ENCODE measurements around the gene STBD1.
A peak's percentile ranks its signal among the peaks of the same experiment; 100 is the strongest.
"Not testable (repeated sequence)": the region's sequence is repeated elsewhere in the genome, so short reads cannot be mapped to it uniquely, and the experiment has no call there.

STBD1 gene

GRCh38 chr4:76305971-76306881, at the start of gene STBD1:
Gene STBD1, plus strand, starts transcription at chr4:76306733. Its CDS starts 37 bp downstream, at chr4:76306770.
- DNase-seq = peak; percentile 31

GRCh38 chr4:76256968-76257367, 49.6 kb upstream of the STBD1 start:
- no peak for DNase-seq

GRCh38 chr4:76257824-76258223, 48.7 kb upstream of the STBD1 start:
- no peak for DNase-seq

GRCh38 chr4:76260571-76260970, 46.0 kb upstream of the STBD1 start:
- DNase-seq = no peak

- no peak for DNase-seq
These were observed 40.8 kb upstream of the STBD1 start for GRCh38 chr4:76265631-76266218.

- DNase-seq = no peak
These were observed 39.9 kb upstream of the STBD1 start for GRCh38 chr4:76266627-76267026.

GRCh38 chr4:76267811-76268210, 38.7 kb upstream of the STBD1 start:
- no peak for DNase-seq

GRCh38 chr4:76270244-76271175, 36.0 kb upstream of the STBD1 start:
- DNase-seq = no peak

- DNase-seq = no peak
These were observed 35.3 kb upstream of the STBD1 start for GRCh38 chr4:76271248-76271647.

- no peak for DNase-seq
These were observed 34.5 kb upstream of the STBD1 start for GRCh38 chr4:76272073-76272472.

- DNase-seq = no peak
These were observed 34.0 kb upstream of the STBD1 start for GRCh38 chr4:76272582-76272981.

- DNase-seq = no peak
These were observed 33.5 kb upstream of the STBD1 start for GRCh38 chr4:76272999-76273398.

- DNase-seq = no peak
These were observed 30.9 kb upstream of the STBD1 start for GRCh38 chr4:76275486-76276124.

GRCh38 chr4:76276813-76277212, 29.7 kb upstream of the STBD1 start:
- DNase-seq = no peak

GRCh38 chr4:76277667-76278066, 28.9 kb upstream of the STBD1 start:
- DNase-seq = no peak

- DNase-seq = no peak
These were observed 27.9 kb upstream of the STBD1 start for GRCh38 chr4:76278583-76278982.

- DNase-seq = peak; percentile 51
These were observed 27.1 kb upstream of the STBD1 start for GRCh38 chr4:76279462-76279861.

- no peak for DNase-seq
These were observed 25.8 kb upstream of the STBD1 start for GRCh38 chr4:76280488-76281441.

- DNase-seq = not testable (repeated sequence)
These were observed 24.9 kb upstream of the STBD1 start for GRCh38 chr4:76281594-76281993.

GRCh38 chr4:76282941-76283689, 23.4 kb upstream of the STBD1 start:
- no peak for DNase-seq

GRCh38 chr4:76283900-76284299, 22.6 kb upstream of the STBD1 start:
- no peak for DNase-seq

All from CD4-positive, alpha-beta T cell treated with Interleukin-12 subunit alpha and Interleukin-12 subunit beta, for 1 hour (primary cell).